K562 treated with DMSO at 1 percent for 24 hours (cell line): Measurements from ENCODE around the gene C6orf52. TPM values are rescaled to one million over a fixed set of nuclear protein-coding genes. Genes with fewer than 3 reads are reported as not detected.

Experiments
- total RNA-seq: library from RNA; unstranded; fragments of 300-600 nt; gene quantifications from 2 replicates; pipeline ENCODE4 v1.2.3, GENCODE V29; 2022; ENCODE audit warnings: low read depth; ENCODE audit not compliant: insufficient read depth

C6orf52 gene
- total RNA-seq = 1.6 TPM in 1 of 2 replicates, not detected in the other

GRCh38 chr6:10694302-10695085 is at the start of gene C6orf52, which contains the start of gene PAK1IP1:
Gene C6orf52 (minus strand): TSS chr6:10694616. CDS start chr6:10687550, 7,066 bp downstream.
Gene PAK1IP1 (plus strand): TSS chr6:10694972. CDS start chr6:10694986, 14 bp downstream.

GRCh38 chr6:10722820-10723566 is 28.6 kb upstream of the C6orf52 start, which contains the start of gene TMEM14C:
Gene TMEM14C (plus strand): TSS chr6:10723070. CDS start chr6:10724614, 1,544 bp downstream.

Other genes with a start within 250 kb of the C6orf52 start
- 2.2 and 3.2 TPM in 2 replicates for gene GCNT2, start 173.3 kb downstream of the C6orf52 start, total RNA-seq
- 17.0 and 17.8 TPM in 2 replicates for gene PAK1IP1, start 356 bp upstream of the C6orf52 start, total RNA-seq
- 227 and 284 TPM in 2 replicates for gene TMEM14C, start 28.5 kb upstream of the C6orf52 start, total RNA-seq
- 201 and 211 TPM in 2 replicates for gene TMEM14B, start 53.2 kb upstream of the C6orf52 start, total RNA-seq
- 0.46 and 0.73 TPM in 2 replicates for gene MAK, start 143.9 kb upstream of the C6orf52 start, total RNA-seq
- not detected in 2 replicates for gene GCM2, start 187.4 kb upstream of the C6orf52 start, total RNA-seq
- 4.7 and 8.2 TPM in 2 replicates for gene SYCP2L, start 192.4 kb upstream of the C6orf52 start, total RNA-seq